ENCODE measurements around the gene JUN. TPM values are rescaled to one million over a fixed set of nuclear protein-coding genes. Genes with fewer than 3 reads are reported as not detected.

JUN gene
- total and polyA plus RNA-seq, 10 donors: 8.3 to 162 (median 42.2) TPM

DNA sequence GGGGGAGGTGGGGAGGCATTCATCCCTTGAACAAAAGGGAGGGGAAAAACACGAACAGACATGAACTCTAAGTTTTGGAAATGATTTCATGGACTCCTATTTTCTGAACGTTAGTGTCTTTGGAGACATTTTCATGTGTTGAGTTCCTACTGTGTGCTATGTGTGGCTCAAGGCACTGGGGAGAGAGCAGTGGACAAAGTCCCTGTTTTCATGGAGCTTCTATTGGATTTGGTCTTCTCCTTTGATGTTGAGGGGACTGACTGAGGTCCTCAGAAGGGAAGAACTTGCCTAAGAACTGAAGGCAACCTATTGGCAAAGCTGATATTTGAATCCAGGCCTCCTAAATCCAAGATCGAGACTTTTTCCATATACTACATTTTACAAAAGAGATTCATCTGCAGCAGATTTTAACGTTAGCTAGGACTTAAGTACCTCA lies 30.4 kb downstream of the JUN start:
- intact Hi-C loops (cut with DNase I; ENCODE audit: low total_unique reads): no loop called here
- no peak for TF ChIP-seq CTCF (IDR thresholded peaks at IDR 0.05 in 8 of 11, conservative IDR thresholded peaks at IDR 0.05 in 3 of 11)
- TF ChIP-seq POLR2A (IDR thresholded peaks at IDR 0.05): no peak
- TF ChIP-seq POLR2AphosphoS5 (IDR thresholded peaks at IDR 0.05): no peak
- H3K4me3 ChIP-seq: no peak overlapping the region

DNA sequence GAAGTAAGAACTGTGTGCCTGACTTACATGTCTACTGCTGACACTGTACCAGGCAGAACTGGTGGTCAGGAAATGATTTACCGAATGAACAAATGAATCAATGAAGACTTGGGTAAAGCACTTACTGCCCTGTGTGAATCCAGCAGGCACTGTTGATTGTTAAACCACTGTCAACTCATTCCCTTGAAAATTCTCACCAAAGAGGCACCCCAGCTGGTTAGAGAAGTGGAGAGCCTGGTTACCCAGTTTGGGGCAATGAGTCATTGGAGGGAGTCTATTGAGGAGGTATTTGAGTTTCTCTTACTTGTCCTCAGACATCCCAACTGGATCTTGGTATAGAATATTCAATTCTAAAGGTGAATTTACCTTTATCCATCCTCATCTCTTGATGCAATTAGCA lies 34.2 kb downstream of the JUN start:
- 70 to 88% (median 80%) methylated on average over 1 of the region's 1 CpG for WGBS, 5 donors
- intact Hi-C loops (cut with DNase I; ENCODE audit: low total_unique reads): loop anchor here (10.0 kb wide), 1 partner anchor 1195 kb away; no protein-coding TSS in a partner anchor
- Histone ChIP-seq H3K9me3 (no peaks in the 10 kb centered on the region), H3K27me3 (replicated peaks in 1 of 7) (no peaks in the 10 kb centered on the region), H3K36me3 (no peaks in the 10 kb centered on the region), H3K4me1 (peaks cover 0 to 15% (median 0%) of the 10 kb centered on the region in 6 donors), H3K4me3 (no peak overlapping the region), H3K27ac (no peak overlapping the region)
- TF ChIP-seq CTCF (IDR thresholded peaks at IDR 0.05 in 8 of 11, conservative IDR thresholded peaks at IDR 0.05 in 3 of 11) (no peak), POLR2A (IDR thresholded peaks at IDR 0.05) (no peak), POLR2AphosphoS5 (IDR thresholded peaks at IDR 0.05) (no peak)
- DNase-seq: no peak

More for the DNA sequence above, 30.4 kb downstream of the JUN start:
- peaks cover 11 to 41% (median 15%) of the 10 kb centered on the region in 6 donors for H3K4me1 ChIP-seq
- H3K27me3 ChIP-seq (replicated peaks in 1 of 7): no peaks in the 10 kb centered on the region
- H3K9me3 ChIP-seq: no peaks in the 10 kb centered on the region
- WGBS, 5 donors: 83 to 90% (median 88%) methylated on average over 4 of the region's 4 CpGs
- DNase-seq: no peak
- H3K27ac ChIP-seq: no peak overlapping the region
- no peaks in the 10 kb centered on the region for H3K36me3 ChIP-seq

GRCh38 chr1:58748666-58749065 lies 35.2 kb downstream of the JUN start:
- intact Hi-C loops (cut with DNase I; ENCODE audit: low total_unique reads): loop anchor here (10.0 kb wide), 1 partner anchor 1196 kb away; no protein-coding TSS in a partner anchor
- H3K27me3 ChIP-seq (replicated peaks in 1 of 7): no peaks in the 10 kb centered on the region
- no peak for TF ChIP-seq POLR2A (IDR thresholded peaks at IDR 0.05)
- no peak for TF ChIP-seq CTCF (IDR thresholded peaks at IDR 0.05 in 8 of 11, conservative IDR thresholded peaks at IDR 0.05 in 3 of 11)
- TF ChIP-seq POLR2AphosphoS5 (IDR thresholded peaks at IDR 0.05): no peak
- H3K27ac ChIP-seq: no peak overlapping the region
- H3K4me1 ChIP-seq: peaks cover 0 to 8% (median 0%) of the 10 kb centered on the region in 6 donors
- 45 to 68% (median 60%) methylated on average over 3 of the region's 3 CpGs for WGBS, 5 donors
- H3K36me3 ChIP-seq: no peaks in the 10 kb centered on the region
- no peak for DNase-seq
- H3K4me3 ChIP-seq: no peak overlapping the region
- H3K9me3 ChIP-seq: no peaks in the 10 kb centered on the region

GRCh38 chr1:58746757-58747156 lies 37.1 kb downstream of the JUN start:
- Histone ChIP-seq H3K27ac (no peak overlapping the region), H3K9me3 (no peaks in the 10 kb centered on the region), H3K27me3 (replicated peaks in 1 of 7) (no peaks in the 10 kb centered on the region), H3K36me3 (no peaks in the 10 kb centered on the region), H3K4me1 (no peaks in the 10 kb centered on the region), H3K4me3 (no peak overlapping the region)
- TF ChIP-seq POLR2A (IDR thresholded peaks at IDR 0.05): no peak
- TF ChIP-seq POLR2AphosphoS5 (IDR thresholded peaks at IDR 0.05): no peak
- TF ChIP-seq CTCF (IDR thresholded peaks at IDR 0.05 in 8 of 11, conservative IDR thresholded peaks at IDR 0.05 in 3 of 11): no peak
- intact Hi-C loops (cut with DNase I; ENCODE audit: low total_unique reads): loop anchor here (10.0 kb wide), 1 partner anchor 1198 kb away; no protein-coding TSS in a partner anchor
- 70 to 94% (median 91%) methylated on average over 2 of the region's 2 CpGs for WGBS, 5 donors
- DNase-seq: no peak
